MM.1S (cell line): ENCODE results near the gene KCNQ1.

Experiments
- DNase-seq: peaks from one replicate; pipeline ENCODE4 v3.0.0-alpha.2; 2015
- H2AFZ ChIP-seq: fragments of 300-600 bp; sonication (generic); 2 replicates; pipeline ENCODE4 v1.6.0; 2016; ENCODE audit warnings: antibody characterized with exemption, low read length
- H3F3A ChIP-seq: fragments of 300-600 bp; sonication (generic); 2 replicates; pipeline ENCODE4 v1.6.1; 2016; ENCODE audit warnings: mild to moderate bottlenecking, antibody characterized with exemption, low read length, moderate library complexity, mixed read lengths; ENCODE audit not compliant: insufficient read depth
- H3K27ac ChIP-seq: fragments of 300-600 bp; sonication (generic); 2 replicates; pipeline ENCODE4 v1.5.1; 2016; ENCODE audit warnings: mild to moderate bottlenecking, low read length
- H3K27me3 ChIP-seq: fragments of 300-600 bp; sonication (generic); replicated peaks from 2 replicates; pipeline ENCODE4 v1.6.0; 2016; ENCODE audit warnings: low read length; ENCODE audit not compliant: insufficient read depth
- H3K36me3 ChIP-seq: fragments of 300-600 bp; sonication (generic); replicated peaks from 2 replicates; pipeline ENCODE4 v1.6.1; 2016; ENCODE audit warnings: mild to moderate bottlenecking, low read length, mixed read lengths; ENCODE audit not compliant: insufficient read depth
- H3K4me1 ChIP-seq: fragments of 300-600 bp; sonication (generic); 2 replicates; pipeline ENCODE4 v1.6.1; 2016; ENCODE audit warnings: low read length, mixed read lengths
- H3K4me2 ChIP-seq: fragments of 300-600 bp; sonication (generic); 2 replicates; pipeline ENCODE4 v1.6.0; 2016; ENCODE audit warnings: low read depth, low read length
- H3K4me3 ChIP-seq: fragments of 300-600 bp; sonication (generic); 2 replicates; pipeline ENCODE4 v1.5.1; 2016; ENCODE audit warnings: low read length, mixed read lengths
- H3K79me2 ChIP-seq: fragments of 300-600 bp; sonication (generic); 2 replicates; pipeline ENCODE4 v1.6.1; 2016; ENCODE audit warnings: mixed run types, low read length, mixed read lengths
- H3K9ac ChIP-seq: fragments of 300-600 bp; sonication (generic); 2 replicates; pipeline ENCODE4 v1.6.1; 2016; ENCODE audit warnings: low read length, mixed read lengths
- H3K9me2 ChIP-seq: fragments of 300-600 bp; sonication (generic); replicated peaks from 2 replicates; pipeline ENCODE4 v1.6.1; 2016; ENCODE audit warnings: mild to moderate bottlenecking, low read length, mixed read lengths; ENCODE audit not compliant: insufficient read depth
- H3K9me3 ChIP-seq: fragments of 300-600 bp; sonication (generic); replicated peaks from 2 replicates; pipeline ENCODE4 v1.6.1; 2016; ENCODE audit warnings: mild to moderate bottlenecking, low read length, mixed read lengths; ENCODE audit not compliant: insufficient read depth
- H4K20me1 ChIP-seq: fragments of 300-600 bp; sonication (generic); 2 replicates; pipeline ENCODE4 v1.6.1; 2016; ENCODE audit warnings: mild to moderate bottlenecking, low read length, moderate library complexity, mixed read lengths; ENCODE audit not compliant: insufficient read depth
- CTCF ChIP-seq: fragments of 300-600 bp; sonication (generic); IDR thresholded peaks from 2 replicates; pipeline ENCODE4 v1.5.1; 2016; ENCODE audit warnings: antibody characterized with exemption, low read length, mixed read lengths
- EZH2 ChIP-seq: fragments of 300-600 bp; sonication (generic); optimal IDR thresholded peaks from 2 replicates; pipeline ENCODE3; 2017; ENCODE audit warnings: low read depth, mild to moderate bottlenecking, antibody characterized with exemption, low read length, mixed read lengths
- EZH2phosphoT487 ChIP-seq: fragments of 300-600 bp; sonication (generic); IDR thresholded peaks from 2 replicates; pipeline ENCODE4 v1.6.1; 2018; ENCODE audit warnings: antibody characterized with exemption, low read length

KCNQ1 gene

DNA sequence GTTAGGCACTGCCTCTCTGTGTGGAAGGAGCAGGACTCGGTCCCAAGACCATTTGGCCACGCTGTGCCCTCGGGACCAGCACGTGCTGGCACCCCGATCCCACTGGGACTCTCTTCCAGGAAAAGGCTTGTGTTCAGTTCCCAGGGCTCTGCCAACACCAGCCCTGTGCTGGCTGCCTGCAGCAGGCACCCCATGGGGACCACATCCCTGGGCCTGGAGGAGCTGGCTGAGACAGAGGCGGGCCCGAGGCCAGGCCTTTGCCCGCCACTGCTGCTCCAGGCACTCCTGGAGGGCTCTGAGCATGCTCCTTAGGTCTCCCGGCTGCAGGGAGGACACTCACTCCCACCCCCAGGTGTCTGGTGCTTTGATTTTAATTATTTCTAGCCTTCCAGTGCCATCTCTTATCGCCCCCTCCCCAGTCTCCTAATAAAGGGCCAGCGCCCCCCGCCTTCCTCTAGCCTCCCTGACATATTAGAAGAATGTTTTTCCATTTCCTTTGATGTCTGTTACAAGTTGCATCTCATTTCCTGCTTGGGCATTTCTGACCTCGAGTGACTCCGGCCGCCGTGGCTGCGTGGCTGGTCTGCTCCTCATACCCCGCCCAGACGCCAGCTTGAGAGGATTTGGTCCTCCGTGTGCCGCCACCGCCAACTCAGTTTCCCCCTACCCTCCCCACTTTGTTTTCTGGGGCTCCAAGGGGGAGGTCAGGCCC lies 426.3 kb downstream of the KCNQ1 start:
- no peak overlapping the region for H3K4me2 ChIP-seq
- H3K79me2 ChIP-seq: no peaks in the 10 kb centered on the region
- no peak for DNase-seq
- H4K20me1 ChIP-seq: no peaks in the 10 kb centered on the region
- no peaks in the 10 kb centered on the region for H3K9me3 ChIP-seq
- TF ChIP-seq CTCF: no peak
- no peak for TF ChIP-seq EZH2phosphoT487
- TF ChIP-seq EZH2: no peak
- H2AFZ ChIP-seq: no peak overlapping the region
- H3K27me3 ChIP-seq: peaks cover 16% of the 10 kb centered on the region
- no peaks in the 10 kb centered on the region for H3F3A ChIP-seq
- H3K4me3 ChIP-seq: no peak overlapping the region
- no peak overlapping the region for H3K9ac ChIP-seq
- no peak overlapping the region for H3K27ac ChIP-seq
- no peaks in the 10 kb centered on the region for H3K4me1 ChIP-seq
- no peaks in the 10 kb centered on the region for H3K36me3 ChIP-seq
- no peaks in the 10 kb centered on the region for H3K9me2 ChIP-seq

- Histone ChIP-seq H3F3A (no peaks in the 10 kb centered on the region), H3K36me3 (no peaks in the 10 kb centered on the region), H2AFZ (no peak overlapping the region), H3K4me2 (no peak overlapping the region), H3K4me1 (no peaks in the 10 kb centered on the region), H3K27ac (no peak overlapping the region), H4K20me1 (no peaks in the 10 kb centered on the region), H3K9ac (no peak overlapping the region), H3K9me2 (no peaks in the 10 kb centered on the region), H3K27me3 (peaks cover 22% of the 10 kb centered on the region), H3K79me2 (no peaks in the 10 kb centered on the region), H3K9me3 (no peaks in the 10 kb centered on the region), H3K4me3 (no peak overlapping the region)
- TF ChIP-seq EZH2 (no peak), CTCF (no peak), EZH2phosphoT487 (no peak)
- no peak for DNase-seq
Observed at GRCh38 chr11:2874963-2875362, 430.2 kb downstream of the KCNQ1 start.

DNA sequence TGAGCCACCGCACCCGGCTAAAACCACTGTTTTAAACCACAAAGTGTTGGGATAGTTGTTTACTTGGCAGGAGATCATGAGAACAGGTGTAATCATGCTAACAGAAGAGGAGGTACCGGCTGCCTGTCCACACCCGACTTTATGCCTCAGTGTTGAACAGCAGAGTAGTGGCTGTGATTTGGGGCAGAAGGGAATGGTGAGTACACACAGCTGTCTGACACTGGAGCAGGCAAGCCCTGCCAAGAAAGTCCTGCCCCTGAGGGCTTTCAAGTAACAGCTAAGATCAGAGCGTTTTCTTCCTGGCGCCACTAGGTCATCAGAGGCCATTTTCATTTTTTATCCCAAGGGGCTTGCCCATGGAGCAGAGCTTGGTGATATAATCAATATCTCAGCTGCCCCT lies 432.7 kb downstream of the KCNQ1 start:
- peaks cover 11% of the 10 kb centered on the region; the same call in 1 of the 2 replicates for H3K27me3 ChIP-seq
- no peak overlapping the region for H3K27ac ChIP-seq
- H3K36me3 ChIP-seq: no peaks in the 10 kb centered on the region
- H3K79me2 ChIP-seq: no peaks in the 10 kb centered on the region
- DNase-seq: no peak
- no peaks in the 10 kb centered on the region for H3K9me3 ChIP-seq
- H3F3A ChIP-seq: no peaks in the 10 kb centered on the region
- no peak overlapping the region for H3K9ac ChIP-seq
- H3K4me1 ChIP-seq: no peaks in the 10 kb centered on the region
- no peaks in the 10 kb centered on the region for H4K20me1 ChIP-seq
- H3K9me2 ChIP-seq: no peaks in the 10 kb centered on the region
- TF ChIP-seq CTCF (no peak), EZH2 (no peak), EZH2phosphoT487 (no peak)
- no peak overlapping the region for H2AFZ ChIP-seq
- no peak overlapping the region for H3K4me3 ChIP-seq
- H3K4me2 ChIP-seq: no peak overlapping the region
